Fibroblast of skin of right biceps (primary cell): Measurements from ENCODE around the gene ROBO1.
A peak's percentile ranks its signal among the peaks of the same experiment; 100 is the strongest.

Experiments used
- DNase-seq: peaks from one replicate; pipeline ENCODE4 v3.0.0-alpha.2; 2013

Gene ROBO1

DNA sequence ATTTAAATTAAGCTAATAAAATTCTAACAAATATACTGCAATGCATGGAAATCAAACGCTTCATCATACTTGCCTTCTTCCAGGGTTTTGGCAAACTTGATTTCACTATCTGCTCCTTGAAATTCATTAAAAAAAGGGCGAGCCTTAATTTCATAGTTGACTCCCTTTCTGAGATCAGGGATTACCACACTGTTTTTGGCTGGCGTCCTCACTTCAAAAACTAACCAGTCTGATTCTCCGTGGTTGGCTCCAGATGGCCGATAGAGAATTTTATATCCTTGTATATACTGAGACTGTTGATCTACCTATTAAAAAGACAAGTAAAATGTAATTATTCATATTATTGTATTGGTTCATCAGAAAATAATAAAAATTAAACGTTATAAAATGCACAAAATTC is 1106.8 kb downstream of the ROBO1 start:
- no peak for DNase-seq

DNA sequence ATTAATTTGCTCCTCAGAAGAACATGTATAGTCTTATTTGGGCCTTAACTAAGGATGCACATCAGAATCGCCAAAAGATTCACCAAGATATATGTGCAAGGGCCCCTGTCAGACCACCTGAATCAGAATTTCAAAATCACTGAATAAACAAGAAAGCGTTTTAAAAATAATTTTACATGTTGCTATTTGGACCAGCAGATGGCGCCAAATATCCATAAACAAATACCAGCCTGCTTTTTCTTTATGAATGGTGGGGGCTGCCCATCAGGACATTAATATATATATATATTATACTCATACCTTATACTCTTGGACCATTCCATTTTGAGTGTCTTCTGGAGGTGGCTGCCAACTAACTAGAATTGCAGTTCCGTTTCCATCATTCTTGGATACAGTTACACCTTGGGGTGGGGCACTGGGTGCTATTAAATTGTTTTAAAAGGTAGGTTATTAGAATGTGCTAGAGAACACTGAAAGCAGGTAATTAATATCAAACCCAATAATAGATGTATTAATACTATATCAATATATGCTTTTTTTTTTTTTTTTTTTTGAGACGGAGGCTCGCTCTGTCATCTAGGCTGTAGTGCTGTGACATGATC is 1108.3 kb downstream of the ROBO1 start:
- DNase-seq, result peak; percentile 44

DNA sequence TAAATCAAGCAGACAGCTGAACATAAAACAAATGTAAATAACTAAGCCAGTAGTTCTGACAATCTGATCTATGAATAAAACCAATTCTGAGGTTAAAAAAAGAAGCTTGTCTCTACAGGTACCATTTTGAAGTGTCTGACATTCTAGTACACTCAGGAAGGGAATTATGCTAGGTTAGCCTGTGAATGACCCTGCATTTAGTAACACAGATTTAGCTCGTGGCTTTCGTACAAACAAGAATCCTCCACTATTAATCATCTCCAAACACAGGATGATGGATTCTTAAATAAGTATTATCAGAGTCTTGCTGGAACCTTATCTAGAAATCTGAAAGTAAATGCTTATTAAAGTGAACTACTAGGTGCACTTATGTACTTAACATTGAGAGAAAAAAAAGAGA is 1120.1 kb downstream of the ROBO1 start:
- DNase-seq, result peak; percentile 13

DNA sequence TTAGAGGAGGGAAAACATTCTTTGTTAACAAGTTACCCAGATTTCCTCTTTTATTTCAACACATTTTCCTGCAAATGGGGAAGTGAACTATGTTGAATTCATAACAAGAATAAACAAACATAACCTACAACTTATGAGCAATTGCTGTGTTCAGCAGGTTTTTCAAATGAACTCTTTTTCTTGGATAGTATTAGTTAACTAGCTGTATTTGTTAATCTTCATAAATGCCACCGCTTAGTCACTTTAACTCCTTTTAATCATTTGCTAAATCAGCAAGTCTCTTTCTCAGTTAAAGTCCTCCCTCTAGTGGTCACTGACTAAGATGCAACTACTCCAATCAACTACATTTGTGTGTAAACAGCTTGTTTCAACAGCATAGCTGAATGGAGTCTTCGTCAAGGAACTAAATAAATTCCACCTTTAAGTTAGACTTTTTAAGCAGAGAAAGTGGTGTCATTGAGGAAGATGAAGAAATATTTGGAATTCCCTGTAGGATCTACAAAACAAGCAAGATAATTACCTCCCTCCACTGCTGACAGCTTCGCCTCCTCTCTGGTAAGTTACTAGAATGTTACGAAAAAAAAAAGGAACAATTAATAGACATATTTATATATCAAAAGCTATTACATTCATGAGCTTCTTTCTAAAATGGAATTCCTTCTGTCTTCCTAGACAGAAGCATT is 1122.0 kb downstream of the ROBO1 start:
- peak; percentile 67 for DNase-seq

DNA sequence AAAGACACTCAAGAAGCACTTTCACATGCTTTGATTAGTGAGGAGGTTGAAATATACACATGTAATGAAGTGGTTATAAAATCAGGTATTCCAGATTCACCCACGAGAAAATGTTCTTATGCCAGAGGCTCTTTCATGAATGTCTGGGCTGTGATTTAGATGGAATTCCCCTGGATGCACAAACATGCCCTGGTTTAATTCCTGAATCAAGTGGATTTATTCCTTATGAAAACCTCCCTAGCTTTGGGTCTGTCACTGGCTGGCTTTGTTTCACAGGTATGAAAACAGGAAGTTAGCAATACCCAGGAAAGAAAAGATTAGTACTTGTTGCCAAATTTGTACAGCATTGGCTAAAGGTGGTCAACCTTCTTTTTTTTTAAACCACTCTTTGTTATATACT is 1123.0 kb downstream of the ROBO1 start:
- no peak for DNase-seq

DNA sequence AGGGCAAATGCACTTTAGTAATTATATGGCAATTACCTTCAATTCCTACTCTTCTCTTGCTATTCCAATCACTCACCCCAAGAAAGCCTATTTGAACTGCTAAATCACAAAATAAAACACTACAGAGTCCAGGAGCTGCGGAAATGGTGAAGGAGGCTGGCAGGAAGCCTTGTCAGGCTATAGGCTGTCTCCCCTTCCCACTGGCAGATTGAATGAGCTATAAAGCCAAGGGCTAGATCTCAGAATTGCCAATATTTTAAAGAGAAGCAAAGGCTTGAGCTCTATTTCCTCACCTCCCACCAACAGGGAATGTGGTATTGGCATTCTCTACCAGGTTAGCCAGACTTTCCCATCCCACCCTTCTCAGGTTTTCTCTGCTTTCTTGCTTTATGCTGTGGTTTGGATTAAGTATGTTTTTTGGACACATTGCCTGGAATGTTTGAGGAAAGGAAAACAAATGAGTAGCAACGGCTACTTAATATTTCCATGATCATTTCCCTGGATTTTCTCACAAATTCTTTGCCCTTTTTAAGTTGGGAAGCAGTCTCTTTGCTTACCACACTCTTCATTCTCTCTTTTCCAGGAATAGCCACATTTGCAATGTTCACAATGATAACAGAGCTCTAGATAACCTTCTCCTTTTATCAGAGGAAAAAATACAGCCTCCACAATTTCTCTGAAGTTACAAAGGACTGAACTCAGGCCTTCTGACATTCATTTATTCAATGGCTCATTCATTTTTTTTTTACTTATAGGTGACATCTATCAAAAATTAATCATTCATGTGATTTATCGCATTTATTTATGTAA is 1125.4 kb downstream of the ROBO1 start:
- DNase-seq, result peak; percentile 1

DNA sequence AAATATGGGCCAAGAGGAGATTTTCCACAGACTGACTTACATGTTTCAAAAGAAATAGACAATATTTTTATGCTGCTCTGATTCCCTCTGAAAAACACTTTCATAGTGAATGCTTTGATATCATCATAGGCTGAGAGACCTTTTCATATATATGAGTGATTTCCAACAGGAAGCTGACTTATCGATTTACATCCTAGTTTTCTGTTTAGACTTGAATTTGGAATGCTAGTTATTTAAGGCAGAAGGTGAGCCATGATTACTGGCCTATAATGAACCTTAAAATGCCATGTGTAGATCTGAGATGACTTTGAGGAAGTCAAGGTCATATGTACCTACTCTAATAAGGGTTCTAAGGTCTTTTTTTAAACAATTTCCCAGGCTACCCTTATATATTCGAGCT is 1126.1 kb downstream of the ROBO1 start:
- no peak for DNase-seq

DNA sequence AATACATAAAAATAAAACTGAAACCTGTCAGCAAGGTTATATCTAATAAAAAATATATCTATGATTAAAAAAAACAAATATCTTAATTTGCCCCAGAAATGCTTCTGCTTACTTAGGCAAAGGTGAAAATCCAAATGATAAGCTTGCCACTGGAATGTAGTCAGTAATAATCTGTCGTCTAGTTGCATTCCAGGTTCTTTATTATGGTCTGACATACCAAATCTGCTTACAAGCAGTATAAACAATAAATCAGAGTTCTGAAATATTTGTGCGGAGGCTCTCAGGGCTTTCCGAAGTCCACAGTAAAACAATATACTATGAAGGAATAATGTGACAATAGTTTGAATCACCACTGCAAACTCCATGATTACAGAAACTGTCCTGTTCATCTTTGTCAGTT is 1133.5 kb downstream of the ROBO1 start:
- no peak for DNase-seq

DNA sequence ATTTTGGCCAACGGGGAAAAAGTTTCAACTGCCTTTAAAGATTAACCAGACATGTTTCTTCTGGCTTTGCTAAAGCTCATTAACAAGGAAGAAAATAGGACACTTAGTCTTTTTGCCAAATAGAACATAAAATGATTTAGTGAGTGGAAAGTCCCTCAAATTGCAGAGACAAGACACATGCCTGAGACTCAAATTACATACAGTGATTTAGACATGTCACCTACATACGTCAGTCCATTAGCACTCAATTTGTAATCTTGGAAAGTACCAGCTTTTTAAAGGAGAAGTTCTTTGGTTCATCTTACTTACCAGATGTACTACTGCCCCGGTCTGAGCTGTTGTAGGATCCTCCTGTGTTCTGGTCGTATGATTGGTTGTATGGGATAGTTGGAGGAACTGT is 1134.2 kb downstream of the ROBO1 start:
- DNase-seq, result peak; percentile 12

DNA sequence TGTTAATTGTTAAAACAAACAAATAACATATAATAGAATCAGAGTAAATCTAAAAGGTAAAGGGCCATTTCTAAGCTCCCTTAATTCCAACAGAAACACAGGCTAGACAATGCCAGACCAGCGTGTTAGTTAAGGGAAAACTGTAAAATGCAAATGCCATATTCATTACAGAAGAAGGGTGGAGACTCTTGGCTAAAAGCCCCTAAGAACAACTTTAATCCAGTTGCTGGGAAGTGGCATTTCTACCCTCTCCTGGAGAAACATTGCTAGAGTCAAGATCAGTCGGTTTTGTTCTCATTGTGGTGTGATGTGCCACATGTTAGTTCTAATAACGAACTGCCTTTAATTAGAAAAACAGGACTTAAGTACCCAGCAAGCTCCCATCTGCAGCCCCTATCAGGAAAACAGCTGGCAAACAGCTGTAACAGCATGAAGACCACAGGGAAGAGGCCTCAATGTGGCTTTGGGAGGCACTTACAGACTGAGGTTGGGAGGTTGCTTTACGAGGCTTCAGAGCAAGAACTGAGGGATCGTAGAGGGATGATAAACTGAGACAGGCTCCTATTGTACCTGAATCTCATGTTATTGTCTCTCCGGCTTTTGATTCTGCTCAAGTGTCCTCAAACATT is 1134.8 kb downstream of the ROBO1 start:
- no peak for DNase-seq

DNA sequence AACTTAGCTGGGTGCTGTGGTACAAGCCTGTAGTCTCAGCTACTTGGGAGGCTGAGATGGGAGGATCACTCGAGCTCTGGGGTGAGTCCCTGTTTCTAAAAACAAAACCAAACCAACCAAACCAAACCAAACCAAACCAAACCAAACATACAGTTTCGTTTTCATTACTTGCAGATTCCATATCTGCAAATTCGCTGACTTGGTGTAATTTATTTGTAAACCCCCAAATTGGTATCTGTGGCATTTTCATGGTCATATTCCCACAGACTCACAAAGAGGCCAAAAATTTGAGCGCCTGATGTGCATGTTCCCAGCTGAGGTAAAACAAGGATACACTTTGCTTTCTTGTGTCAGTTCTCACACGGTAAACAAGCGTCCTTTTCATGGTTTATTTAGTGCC is 1138.3 kb downstream of the ROBO1 start:
- no peak for DNase-seq

DNA sequence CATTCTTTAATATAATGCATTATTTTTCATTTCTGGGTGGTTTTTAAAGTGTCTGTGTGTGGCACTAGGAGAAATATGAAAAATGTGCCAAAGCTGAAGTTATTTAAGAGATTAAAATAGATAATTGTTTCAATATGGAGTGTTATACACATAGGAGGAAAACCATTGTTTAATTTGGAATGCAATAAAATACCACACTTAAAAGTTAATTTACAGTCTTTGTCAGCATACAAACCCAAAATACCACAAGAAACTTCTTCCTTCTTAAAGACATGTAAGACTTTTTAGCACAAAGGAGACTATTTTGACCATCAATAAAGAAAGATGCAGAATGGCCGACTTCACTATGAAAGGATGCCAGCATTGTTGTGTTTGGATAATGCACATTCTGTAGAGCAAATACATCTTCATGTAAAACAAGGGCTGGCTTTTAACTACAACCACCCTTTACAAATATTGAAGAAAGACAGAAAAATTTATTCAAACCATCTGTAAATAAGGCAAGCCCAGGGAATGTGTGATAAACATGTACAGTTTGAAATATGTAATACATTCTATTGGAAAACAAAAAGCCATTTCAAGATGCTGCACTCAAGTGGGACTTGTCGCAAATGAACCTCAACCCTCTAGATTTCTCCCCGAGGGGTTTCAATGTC is 1146.6 kb downstream of the ROBO1 start:
- peak; percentile 29 for DNase-seq

DNA sequence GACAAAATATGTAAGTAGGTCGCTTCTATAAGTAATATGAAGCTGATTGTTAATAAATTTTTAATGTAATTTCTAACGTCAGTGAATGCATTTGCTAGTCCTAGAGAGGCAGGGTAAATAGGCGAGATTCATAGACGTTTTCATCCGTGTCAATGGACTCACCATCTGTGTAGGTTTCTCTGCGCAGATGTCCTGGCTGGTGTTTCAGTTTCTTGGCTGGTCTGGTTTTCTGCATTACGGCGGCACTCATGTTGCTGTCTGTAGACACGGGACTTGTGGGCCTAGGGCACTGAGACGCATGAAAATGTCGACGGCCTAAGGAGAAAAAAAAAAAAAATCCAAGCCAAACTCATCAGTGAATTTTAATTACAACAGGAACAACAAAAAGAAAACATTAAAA is 1153.3 kb downstream of the ROBO1 start:
- no peak for DNase-seq

DNA sequence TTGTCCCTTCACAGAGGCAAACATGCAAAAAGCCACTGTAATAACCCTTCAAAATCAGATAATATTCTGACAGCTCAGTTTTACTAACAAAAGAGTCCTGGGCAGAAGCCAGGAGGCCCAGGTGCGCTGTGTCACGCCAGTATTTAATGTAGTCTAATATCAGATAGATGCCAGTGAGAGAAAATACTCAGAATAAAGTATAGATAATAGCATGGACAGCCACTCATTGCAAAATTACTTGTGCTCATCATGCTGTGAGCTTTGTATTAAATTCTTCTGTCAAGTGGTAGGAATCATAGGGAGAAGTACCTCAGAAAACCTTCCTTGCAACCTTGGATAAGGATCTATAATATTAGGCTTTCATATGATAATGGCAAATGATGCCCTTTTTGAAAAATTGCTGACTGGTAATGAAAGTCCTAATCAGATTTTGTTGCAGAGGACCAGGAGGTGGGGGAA is 1154.3 kb downstream of the ROBO1 start:
- no peak for DNase-seq

DNA sequence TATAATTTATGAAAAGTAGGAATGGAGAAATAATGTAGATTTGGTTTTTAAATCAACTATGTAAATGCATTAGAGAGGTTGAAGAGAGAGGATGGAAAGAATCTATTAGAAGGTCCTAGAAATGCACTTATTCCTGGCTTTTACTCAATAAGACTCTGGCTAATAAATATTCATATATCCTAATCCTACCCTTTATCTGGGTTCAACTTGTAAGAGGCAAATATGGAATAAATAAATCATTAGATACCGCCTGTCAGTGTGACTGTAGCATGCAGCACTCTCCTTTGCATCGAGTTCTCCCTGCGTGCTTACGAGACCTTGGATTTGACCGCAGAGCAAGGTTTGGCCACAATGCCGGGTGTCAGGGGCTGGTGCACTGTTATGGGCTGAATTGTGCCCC is 1156.5 kb downstream of the ROBO1 start:
- no peak for DNase-seq

DNA sequence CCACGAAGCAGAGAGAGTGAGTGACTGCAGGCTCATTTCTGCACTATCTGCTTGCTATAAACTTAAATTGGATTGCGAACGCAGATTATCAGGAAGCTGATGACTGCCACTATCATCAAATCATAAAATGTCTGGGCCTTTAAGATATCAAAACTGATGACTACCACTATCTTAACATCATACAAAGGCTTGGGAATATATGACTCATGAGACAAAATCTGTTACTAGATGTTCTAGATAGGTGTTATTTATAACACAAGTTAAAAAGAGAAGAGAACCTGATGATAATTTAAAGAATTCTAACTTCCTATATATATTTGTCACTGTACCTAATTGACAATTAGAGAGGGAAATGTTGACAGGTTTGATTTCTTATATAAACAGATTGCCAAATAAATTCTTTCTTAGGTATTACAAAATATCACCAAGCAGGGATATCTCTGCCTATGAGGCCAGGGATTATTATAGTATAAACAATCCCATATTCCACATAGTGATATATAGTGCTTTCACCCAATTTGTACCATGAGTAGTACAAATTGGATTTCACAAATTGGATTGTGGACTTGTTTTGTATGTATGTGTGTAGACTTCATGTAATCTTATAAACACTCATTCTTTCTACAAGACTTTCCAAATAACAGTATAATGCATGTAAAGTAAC is 1157.2 kb downstream of the ROBO1 start:
- peak; percentile 27 for DNase-seq

DNA sequence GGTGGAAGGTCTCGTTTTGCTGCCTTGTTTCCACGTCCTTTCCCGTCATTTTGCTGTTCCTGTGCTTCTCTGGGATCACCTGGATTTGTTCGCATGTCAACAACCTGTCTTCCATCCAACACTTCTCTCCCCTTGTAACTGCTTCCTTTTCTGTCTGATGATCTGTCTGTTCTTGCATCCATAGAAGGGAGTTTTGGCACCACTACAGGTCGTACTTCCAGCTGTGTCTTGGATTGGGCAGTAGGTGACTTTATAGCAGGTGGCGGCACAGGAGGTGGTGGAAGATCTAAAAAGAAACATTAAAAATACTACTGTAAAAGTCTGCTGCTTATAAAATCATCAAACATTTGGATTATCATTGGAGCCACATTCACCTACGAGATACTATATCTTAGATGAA is 1161.0 kb downstream of the ROBO1 start:
- DNase-seq, result no peak

DNA sequence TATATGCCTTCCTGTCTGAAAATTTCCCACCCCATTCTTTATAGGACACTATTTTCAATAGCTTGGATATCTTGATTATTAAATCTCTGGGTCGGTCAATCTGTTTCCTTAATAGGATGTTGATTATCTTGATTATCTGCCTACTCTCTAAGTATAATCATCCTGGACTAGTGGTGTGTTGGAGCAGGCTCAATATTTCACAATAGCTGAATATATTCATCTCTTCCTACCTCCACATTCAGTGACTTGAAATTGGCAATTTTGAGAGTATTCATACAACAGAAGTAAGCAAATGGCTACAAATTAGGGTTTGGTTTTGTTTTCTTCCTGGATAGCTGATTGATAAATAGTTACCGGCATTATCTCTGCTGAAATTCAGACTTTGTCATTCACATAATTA is 1162.6 kb downstream of the ROBO1 start:
- DNase-seq, result no peak

DNA sequence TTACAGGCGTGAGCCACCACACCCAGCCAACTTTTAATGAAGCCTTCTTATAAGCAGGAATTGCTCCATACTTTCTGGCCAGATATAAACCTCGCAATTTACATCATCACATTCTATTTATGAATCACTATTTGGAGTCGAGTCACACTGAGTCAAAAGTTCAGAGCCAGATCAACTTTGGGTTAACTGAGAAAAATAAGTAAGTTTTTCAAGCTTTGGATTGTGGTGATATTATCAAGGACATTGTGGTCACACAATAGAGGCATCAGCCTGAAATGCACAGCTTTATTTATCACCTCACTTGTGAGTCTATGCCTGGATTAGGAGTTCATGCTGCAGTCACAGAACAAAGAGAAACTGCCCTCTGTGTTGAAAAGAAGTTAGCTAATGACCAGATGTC is 1163.5 kb downstream of the ROBO1 start:
- peak; percentile 82 for DNase-seq

DNA sequence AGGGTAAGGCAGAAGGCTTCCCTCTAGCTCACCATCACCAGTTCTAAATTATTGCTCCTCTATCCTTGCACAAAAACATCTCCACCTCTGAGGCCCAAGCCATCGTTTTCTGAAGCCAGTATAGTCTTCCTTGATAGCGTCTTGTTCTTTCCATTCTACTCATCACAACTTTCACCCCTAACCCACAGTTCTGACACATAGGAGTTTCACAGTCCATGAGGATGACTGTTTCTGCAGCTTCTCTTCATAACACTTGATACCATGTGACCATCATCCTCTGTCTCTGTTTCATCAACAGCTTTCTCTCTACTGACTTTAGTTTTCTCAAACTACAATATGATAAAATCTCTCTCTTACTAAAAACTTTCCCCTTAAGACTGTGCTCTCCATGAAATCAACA is 1166.5 kb downstream of the ROBO1 start:
- DNase-seq, result no peak

DNA sequence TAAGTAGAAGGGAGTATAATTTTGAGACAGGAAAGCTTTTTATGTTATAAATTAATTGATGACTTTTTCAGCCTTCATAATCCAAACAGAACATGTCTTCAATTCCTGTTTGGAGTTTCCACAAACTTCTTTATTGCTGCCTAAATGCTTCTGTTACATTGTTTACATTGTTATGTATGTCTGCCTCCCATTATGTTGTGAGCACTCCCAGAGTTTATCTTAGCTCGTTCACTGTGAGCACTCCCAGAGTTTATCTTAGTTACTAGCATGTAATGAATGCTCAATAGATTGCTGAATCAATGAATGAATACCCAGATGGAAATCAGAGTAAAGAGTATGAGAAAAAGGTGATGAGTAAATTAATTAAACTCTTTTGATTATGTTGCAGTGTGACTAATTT is 1178.0 kb downstream of the ROBO1 start:
- no peak for DNase-seq

DNA sequence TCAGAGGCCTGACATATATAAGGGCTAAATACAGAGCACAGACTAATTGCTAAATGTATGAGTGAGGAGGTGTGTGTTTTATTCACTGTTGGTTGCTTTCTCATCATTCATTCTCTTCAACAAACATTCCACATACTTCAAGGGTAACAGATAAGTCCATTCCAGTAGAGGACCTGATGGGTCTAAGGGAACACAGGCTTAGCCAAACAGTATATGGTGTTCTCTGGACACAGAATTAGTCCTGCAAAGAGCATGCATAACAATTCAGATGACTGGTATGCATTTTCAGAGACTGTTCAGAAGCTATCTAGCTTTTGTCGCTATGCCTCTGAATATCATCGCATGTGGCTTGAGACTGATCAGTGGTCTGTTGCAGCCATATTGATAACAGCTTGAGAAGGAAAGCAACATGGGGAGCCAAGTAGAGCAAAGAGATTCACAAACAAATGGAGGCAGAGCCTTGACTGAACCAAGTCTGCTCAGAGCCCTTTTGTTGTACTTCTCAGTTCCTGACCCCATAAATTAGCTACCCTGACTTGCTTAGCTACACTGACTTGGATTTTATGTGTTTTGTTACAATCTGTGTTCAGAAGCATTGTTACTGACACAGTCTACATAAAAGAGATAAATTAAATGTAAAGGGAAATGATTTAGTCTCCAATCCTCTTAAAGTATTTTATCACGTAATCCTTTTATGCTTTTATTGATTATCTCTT is 1178.7 kb downstream of the ROBO1 start:
- DNase-seq, result no peak
